Measurements from ENCODE around the gene CDH22.

CDH22 gene

DNA sequence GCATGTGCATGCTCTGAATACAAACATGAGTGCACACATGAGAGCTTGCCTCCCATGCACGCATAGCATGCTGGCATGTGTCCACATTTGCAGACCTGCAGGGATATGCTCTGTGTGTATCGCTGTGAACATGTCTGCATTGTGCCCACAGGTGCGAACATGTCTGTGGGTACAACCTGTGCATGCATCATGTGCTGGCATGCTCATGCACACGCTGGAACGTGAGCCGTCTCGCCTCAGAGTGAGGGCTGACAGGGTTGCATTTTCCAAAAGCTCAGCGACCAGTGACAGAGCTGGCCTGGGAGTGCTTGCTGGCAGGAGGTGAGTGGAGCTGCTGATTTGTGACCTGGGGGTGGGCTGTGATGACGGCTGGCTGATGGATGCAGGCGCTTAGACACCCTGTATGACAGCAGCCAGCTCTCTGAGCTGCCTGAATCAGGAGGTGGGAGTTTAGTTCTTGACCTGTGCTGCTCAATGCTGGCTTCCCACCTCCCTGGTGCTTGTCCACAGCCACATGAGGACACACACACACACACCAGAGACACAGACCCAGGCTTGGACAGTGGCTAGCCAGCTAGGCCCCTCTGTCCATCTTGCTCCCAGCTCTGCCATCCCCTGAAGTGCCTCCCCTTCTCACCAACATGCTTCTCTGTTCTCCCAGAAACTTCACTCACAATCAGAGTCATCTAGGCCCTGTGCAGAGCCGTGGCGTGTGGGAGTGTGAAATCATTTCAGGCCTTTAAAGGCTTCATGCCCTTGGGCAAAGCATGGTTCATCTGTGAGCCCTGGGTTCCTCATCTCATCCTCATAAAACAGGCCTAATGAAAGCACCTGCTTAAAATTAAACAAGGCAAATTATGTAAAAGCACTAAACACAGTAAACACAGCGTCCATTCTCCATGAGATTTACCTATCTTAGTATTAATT is 138.8 kb downstream of the CDH22 start:
- DNase-seq (ENCODE audit: low spot score) = no peak

DNA sequence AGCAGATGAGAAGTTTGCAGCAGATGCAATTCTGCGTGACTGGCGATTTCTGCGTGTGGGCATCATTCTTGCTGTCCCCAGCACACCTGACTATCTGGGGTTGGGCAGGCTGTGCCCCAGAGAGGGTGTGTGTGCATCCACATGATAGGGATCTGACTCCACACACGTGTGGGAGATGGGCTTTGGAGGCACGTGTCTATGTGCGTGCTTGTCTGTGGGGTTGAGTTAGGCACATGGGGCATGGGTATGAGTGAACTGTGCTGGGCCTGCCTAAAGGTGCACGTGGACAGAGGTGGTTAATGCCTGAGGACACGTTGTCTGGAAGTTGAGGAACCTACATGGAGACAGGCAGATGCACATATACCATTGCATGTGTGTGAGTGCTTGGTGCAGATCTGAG is 139.9 kb downstream of the CDH22 start:
- DNase-seq (ENCODE audit: low spot score) = no peak

DNA sequence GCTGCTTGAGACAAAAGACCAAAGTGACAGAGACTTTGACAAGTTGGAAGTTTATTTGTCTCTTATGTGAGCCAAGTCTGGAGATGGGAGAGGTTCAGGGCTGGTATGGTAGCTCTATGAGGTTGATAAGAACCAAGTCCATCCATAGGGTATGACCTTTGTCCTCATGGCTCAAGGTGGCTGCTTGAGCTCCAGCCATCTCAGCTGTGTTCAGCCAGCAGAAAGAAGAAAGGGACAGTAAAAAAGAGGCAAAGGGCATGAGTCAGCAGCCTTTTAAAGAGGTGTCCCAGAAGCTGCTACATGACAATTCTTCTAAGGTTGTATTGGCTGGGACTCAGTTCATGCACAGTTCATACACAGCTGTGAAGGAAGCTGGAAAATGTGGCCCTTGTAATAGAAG is 141.2 kb downstream of the CDH22 start:
- DNase-seq (ENCODE audit: low spot score) = no peak

DNA sequence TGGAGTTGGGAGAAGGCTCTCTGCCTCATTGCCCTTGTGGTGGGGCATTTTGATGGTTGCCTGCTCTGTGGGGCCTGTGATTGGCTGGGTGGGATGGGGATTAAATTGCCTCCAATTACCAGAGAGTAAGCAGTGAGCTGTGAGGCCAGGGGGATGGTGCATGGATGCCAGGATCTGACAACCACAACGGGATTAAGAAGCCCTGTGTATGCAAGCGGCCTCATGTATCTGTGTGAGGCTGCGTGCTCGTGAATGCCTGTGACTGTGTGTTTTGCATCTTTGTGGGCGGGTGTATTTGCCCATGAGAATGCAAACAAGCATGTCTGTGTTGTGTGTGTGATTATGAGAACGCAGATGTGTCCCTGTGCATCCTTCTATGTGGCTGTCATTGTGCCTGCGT is 144.0 kb downstream of the CDH22 start:
- DNase-seq (ENCODE audit: low spot score) = no peak

- DNase-seq (ENCODE audit: low spot score) = no peak
Measured at GRCh38 chr20:46161921-46162320, 146.4 kb downstream of the CDH22 start.

DNA sequence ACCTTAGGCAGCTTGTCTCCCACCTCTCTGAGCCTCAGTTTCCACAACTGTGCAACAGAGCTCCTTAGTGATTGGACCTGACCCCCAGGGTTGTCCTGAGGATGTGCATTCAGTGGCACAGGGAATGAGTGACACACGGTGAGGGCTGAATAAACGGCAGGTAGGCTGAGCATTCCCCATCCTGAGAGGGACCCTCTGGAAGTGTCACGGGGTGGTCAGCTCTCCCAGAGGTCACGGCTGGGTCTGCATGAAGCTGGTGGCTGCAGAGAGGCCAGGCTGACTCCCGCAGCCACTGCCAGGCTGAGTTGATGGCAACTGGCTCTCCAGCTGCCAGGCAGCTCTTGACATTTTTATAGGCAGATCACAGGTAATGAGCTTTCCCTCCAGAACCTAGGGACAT is 147.6 kb downstream of the CDH22 start:
- no peak for DNase-seq (ENCODE audit: low spot score)

DNA sequence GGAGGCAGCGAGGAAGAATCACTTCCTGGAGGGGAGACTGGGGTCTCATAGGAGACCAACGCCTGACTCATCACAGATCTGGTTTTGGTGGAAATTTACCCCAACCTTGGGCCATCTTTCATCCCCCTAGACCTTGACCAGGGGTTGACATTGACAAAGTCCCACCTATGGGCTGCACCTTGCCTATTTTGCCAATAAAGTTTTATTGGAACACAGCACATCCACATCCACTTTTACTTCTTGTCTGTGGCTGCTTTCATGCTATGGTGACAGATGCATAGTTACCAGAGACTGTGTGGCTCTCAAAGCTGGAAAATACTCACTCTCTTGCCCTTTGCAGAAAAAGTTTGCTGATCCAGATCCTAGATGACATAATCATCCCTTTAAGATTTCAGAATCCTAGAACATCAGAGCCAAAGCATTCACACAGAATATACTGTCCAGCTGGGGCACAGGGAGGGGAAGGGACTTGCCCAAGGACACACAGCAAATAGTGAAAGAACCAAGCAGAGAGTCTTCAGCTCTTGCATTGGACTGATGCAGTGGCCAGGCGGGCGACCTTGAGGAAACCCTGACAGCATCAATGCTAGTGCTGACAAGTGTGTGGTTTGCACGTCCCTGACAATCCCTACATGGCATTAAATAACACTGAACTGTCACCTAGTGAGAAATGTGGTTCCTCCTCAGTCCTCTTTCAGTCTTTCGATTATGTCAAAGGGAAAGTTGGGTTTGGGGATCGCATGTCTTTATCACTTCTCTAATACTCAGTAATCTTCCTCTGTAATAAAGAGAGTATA is 149.0 kb downstream of the CDH22 start:
- no peak for DNase-seq (ENCODE audit: low spot score)

GRCh38 chr20:46158476-46158987 is 149.8 kb downstream of the CDH22 start:
- no peak for DNase-seq (ENCODE audit: low spot score)

- DNase-seq (ENCODE audit: low spot score) = no peak
Measured at GRCh38 chr20:46157625-46158024, 150.7 kb downstream of the CDH22 start.

DNA sequence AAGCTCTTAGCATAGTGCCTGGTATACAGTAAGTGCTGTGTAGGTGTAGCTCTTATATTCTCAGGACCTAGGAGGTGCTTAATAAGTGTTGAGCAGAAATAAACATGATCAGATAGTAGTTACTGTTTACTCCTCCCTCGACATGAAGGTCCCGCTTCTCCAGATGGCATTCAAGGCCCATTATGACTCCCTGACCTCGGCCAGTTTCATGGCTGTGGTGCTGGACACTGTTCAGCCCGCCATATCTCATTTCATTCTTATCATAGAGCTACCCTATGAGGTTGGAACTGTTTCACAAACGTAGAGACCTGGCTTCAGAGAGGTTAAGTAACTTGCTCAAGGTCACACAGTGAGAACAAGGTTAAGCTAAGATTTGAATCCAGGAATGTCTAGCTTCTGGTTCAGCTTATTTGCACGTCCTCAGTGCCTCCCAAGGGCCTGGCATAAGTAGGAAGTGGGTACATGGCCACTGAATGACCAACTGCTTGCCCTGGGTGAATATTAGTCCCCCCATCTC is 151.2 kb downstream of the CDH22 start:
- DNase-seq (ENCODE audit: low spot score) = no peak

DNA sequence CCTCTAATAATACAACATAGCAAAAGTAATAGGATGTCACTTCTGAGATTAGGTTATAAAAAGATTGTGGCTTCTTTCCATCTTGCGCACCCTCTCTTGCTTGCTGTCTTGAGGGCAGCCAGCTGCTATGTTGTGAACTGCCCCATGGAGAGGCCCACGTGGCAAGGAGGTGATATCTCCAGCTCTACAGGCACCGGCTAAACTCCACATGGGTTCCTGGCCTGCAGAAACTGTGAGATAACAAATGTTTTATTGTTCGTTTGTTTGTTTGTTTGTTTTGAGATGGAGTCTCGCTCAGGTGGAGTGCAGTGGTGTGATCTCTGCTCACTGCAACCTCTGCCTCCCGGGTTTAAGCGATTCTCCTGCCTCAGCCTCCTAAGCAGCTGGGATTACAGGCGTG is 152.2 kb downstream of the CDH22 start:
- DNase-seq (ENCODE audit: low spot score) = no peak

GRCh38 chr20:46154796-46155195 is 153.5 kb downstream of the CDH22 start:
- DNase-seq (ENCODE audit: low spot score) = no peak

- DNase-seq (ENCODE audit: low spot score) = no peak
Measured at GRCh38 chr20:46154305-46154704, 154.0 kb downstream of the CDH22 start.

DNA sequence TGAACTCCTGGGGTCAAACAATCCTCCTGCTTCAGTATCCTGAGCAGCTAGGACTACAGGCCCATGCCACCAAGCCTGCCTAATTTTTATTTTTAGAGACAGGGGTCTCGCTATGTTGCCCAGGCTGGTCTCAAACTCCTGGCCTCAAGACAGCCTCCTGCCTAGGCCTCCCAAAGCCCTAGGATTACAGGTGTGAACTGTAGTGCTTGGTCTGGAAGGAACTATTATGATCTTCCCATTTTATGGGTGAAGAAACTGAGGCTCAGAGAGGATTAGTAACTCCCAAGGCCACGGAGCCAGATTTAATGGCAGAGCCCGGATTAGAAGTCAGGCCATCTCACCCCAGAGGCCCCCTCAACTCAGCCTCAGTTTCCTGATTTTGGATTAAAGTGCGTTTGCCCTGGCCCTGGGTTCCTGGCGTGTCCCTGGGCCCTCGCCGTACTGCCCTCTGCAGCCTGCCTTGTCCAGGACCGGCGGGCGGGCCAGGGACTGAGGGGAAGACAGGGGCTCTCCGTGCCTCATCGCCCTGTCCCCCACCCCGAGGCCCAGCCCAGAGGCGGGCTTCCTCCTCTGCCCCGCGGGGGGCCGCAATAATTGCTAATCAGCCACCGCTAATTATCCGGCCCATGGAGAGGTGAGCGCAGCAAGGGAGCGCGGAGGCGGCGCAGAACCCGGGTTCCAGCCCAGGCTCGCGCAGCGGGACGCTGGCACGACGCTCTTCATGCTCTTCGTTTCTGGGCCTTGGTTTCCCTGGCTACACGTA is 155.3 kb downstream of the CDH22 start:
- DNase-seq (ENCODE audit: low spot score) = no peak

DNA sequence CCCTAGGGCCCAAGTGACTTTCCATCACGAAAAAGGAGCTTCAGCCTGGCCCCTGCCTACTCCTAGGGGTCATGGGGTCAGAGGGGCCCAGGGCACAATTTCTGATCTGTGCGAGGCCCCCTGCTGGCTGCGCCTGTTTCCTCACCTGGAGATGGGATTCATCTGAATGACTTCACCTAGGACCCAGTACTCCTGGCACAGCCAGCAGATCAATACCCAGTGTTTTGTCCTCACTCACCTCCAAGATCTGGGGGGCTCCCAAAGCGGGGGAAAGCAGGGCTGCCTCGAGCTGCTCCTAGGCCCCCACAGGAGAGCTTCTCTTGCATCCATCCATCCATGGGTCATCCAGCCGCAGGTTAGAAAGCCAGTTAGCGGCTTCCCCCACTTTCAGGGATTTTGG is 156.4 kb downstream of the CDH22 start:
- DNase-seq (ENCODE audit: low spot score) = no peak

GRCh38 chr20:46150943-46151342 is 157.4 kb downstream of the CDH22 start:
- no peak for DNase-seq (ENCODE audit: low spot score)

DNA sequence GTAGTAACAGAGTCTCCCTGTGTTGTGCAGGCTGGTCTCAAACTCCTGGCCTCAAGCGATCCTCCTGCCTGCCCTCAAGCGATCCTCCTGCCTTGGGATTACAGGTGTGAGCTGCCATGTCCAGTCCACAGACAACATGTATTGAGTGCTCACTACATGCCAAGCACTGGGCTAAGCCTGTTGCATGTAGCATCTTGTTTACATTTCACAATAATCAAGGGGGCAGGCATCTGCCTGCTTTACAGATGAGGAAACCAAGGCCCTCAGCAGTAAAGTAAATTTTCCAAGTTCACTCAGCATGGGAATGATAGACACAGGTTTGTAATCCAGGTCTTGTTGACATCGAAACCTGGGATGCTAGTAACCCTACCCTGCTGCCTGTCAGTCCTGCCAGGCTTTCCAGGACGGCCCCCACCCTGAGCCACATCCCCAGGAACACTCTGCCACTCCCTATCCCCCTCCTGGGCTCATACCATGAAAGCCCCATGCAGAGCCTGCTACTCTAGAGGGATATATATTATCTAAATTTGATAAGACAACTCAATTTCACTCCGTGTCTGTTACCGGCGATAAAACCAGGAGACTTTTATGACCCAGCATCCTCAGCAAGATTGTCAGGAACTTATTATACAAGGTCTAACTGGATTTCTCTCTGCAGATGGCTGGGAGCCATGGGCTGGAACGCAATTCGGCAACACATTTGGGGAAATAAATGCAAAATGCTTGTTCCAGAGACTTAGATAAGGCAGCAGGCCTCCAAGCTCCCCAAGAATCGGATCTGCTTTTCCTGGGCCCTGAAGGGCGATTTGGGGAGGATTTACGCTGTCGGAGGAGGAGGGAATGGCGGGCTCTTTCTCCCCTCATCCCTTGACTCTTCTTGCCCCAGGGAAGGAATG is 159.7 kb downstream of the CDH22 start:
- DNase-seq (ENCODE audit: low spot score) = no peak

DNA sequence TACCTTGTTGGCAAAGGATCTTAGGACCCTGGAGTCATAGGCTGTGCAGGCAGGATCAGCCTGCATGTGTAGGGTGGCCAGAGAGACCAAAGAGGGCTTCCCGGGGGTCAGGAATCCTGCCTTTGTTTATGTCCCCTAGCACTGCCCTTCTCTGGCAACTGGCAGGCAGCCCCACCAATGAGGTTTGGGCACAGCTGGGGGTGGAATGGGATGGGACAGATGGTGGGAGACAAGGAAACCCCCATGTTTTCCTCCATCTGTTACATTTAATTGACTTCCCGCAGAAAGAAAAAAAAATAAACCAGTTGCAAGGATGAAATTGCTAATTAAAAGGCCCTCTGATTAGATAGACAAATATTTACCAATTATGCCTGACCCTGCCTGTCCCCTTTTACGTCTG is 162.6 kb downstream of the CDH22 start:
- DNase-seq (ENCODE audit: low spot score) = no peak

- no peak for DNase-seq (ENCODE audit: low spot score)
Measured at GRCh38 chr20:46144432-46145025, 163.8 kb downstream of the CDH22 start.

GRCh38 chr20:46142124-46142523 is 166.2 kb downstream of the CDH22 start:
- no peak for DNase-seq (ENCODE audit: low spot score)

All from LoVo (cell line).